Thoracic aorta (tissue), 2 donors: ENCODE measurements around the gene IL20. TPM values are rescaled to one million over a fixed set of nuclear protein-coding genes. Genes with fewer than 3 reads are reported as not detected.

Experiments
- ATAC-seq: fragments of 150-250 bp; one replicate; pipeline ENCODE4 v1.8.0; 2017; ENCODE audit warnings: low read depth; ENCODE audit not compliant: insufficient number of reproducible peaks, low FRiP score
- DNase-seq: peaks from one replicate; pipeline ENCODE4 v3.0.0-alpha.2; 2020; ENCODE audit warnings: low spot score
- H3K27ac ChIP-seq, 2 donors: fragments of 200-600 bp; sonication (generic); 1 replicate in 1 of 2; 2 replicates in 1 of 2; pipeline ENCODE4 v1.5.1; 2016; ENCODE audit warnings: mild to moderate bottlenecking in 2 of 2, moderate library complexity in 2 of 2
- H3K27me3 ChIP-seq: fragments of 200-600 bp; sonication (generic); replicated peaks from 2 replicates; pipeline ENCODE4 v1.6.0; 2016; ENCODE audit warnings: mild to moderate bottlenecking; ENCODE audit not compliant: insufficient read depth
- H3K36me3 ChIP-seq: fragments of 200-600 bp; sonication (generic); one replicate; pipeline ENCODE4 v1.5.1; 2016
- H3K4me1 ChIP-seq, 2 donors: fragments of 200-600 bp; sonication (generic); 1 replicate in 1 of 2; 2 replicates in 1 of 2; pipeline versions ENCODE4 v1.5.1 to v1.6.0; 2016; ENCODE audit warnings: low read depth in 2 of 2, mild to moderate bottlenecking in 1 of 2; ENCODE audit not compliant: control insufficient read depth in 1 of 2
- H3K4me3 ChIP-seq: fragments of 200-600 bp; sonication (generic); 2 replicates; pipeline ENCODE4 v1.5.1; 2016; ENCODE audit warnings: mild to moderate bottlenecking
- H3K9me3 ChIP-seq: fragments of 200-600 bp; sonication (generic); 2 replicates; pipeline ENCODE4 v1.5.1; 2016
- CTCF ChIP-seq: fragments of 200-600 bp; sonication (generic); IDR thresholded peaks from one replicate; pipeline ENCODE4 v1.5.1; 2019; ENCODE audit warnings: antibody characterized with exemption
- total RNA-seq, 2 donors: library from RNA; depleted of rRNA; stranded (reverse); fragments of >200 nt; gene quantifications; one replicate each; pipeline versions ENCODE4 v1.1.0 to v1.2.3, GENCODE V29; 2016

Gene IL20
- total RNA-seq, 2 donors from 2014 or later = not detected

GRCh38 chr1:206883160-206883559 is 17.7 kb downstream of the IL20 start:
- H3K36me3 ChIP-seq = no peaks in the 10 kb centered on the region
- no peak for TF ChIP-seq CTCF

GRCh38 chr1:206883876-206884275 is 18.5 kb downstream of the IL20 start:
- no peak for TF ChIP-seq CTCF
- Histone ChIP-seq H3K36me3 (no peaks in the 10 kb centered on the region), H3K9me3 (peaks cover 3% of the 10 kb centered on the region), H3K4me1 (no peaks in the 10 kb centered on the region), H3K4me3 (no peak overlapping the region), H3K27me3 (no peaks in the 10 kb centered on the region), H3K27ac (no peak overlapping the region)
- DNase-seq (no peak), ATAC-seq (no peak)

More at GRCh38 chr1:206883160-206883559, 17.7 kb downstream of the IL20 start:
- DNase-seq (no peak), ATAC-seq (no peak)
- Histone ChIP-seq H3K4me1 (no peaks in the 10 kb centered on the region), H3K4me3 (no peak overlapping the region), H3K27ac (no peak overlapping the region), H3K27me3 (no peaks in the 10 kb centered on the region), H3K9me3 (peaks cover 9% of the 10 kb centered on the region)

GRCh38 chr1:206885341-206886060 is 20.1 kb downstream of the IL20 start:
- ATAC-seq = no peak
- Histone ChIP-seq H3K27ac (no peak overlapping the region), H3K9me3 (no peaks in the 10 kb centered on the region), H3K4me3 (no peak overlapping the region), H3K36me3 (no peaks in the 10 kb centered on the region), H3K4me1 (no peaks in the 10 kb centered on the region), H3K27me3 (no peaks in the 10 kb centered on the region)
- DNase-seq = no peak
- no peak for TF ChIP-seq CTCF

- Histone ChIP-seq H3K27me3 (no peaks in the 10 kb centered on the region), H3K9me3 (no peaks in the 10 kb centered on the region), H3K4me3 (no peak overlapping the region), H3K27ac (no peak overlapping the region), H3K36me3 (no peaks in the 10 kb centered on the region), H3K4me1 (no peaks in the 10 kb centered on the region)
- DNase-seq (no peak), ATAC-seq (no peak)
- no peak for TF ChIP-seq CTCF
Observed at GRCh38 chr1:206886831-206887230, 21.4 kb downstream of the IL20 start.

GRCh38 chr1:206887701-206888100 is 22.3 kb downstream of the IL20 start:
- DNase-seq (no peak), ATAC-seq (no peak)
- H3K4me3 ChIP-seq = no peak overlapping the region
- no peak overlapping the region for H3K27ac ChIP-seq
- H3K27me3 ChIP-seq = no peaks in the 10 kb centered on the region
- H3K4me1 ChIP-seq = no peaks in the 10 kb centered on the region
- no peak for TF ChIP-seq CTCF
- no peaks in the 10 kb centered on the region for H3K36me3 ChIP-seq
- H3K9me3 ChIP-seq = no peaks in the 10 kb centered on the region
